Measurements from ENCODE around the gene MTFR1L.

MTFR1L gene

DNA sequence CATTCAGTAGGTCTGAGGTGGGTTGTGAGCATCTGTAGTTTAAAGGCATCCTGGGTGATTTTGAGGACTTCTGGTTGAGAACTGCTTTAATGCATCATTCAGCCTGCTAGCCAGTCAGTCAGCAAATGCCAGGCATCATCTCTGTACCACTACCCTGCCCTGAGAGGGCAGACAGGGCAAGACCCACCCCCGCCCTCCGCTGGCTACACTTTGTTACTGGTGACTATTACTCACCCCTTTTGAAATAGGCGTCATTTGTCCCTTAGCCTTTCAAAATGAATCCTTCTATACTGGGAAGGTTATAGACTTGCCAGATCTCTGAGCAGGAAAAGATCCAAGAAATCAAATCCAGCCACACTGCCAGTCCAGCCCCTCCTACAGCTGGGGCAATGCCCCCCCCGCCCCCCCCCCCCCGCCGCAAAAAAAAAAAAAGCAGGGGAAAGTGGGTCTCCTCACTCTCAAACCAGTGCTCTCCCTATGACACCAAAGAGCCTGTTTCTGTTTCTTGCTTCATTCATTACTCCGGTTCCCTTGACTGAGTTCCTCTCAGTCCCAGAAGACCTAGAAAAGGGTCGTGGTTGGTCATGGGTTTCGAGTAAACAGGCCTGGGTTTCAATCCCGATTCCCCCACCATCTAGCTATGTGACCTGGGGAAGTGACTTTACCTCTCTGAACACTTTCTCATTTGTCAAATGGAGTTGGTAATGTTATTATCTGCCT lies 15.3 kb upstream of the MTFR1L start:
- TF ChIP-seq FOXK2 (IDR thresholded peaks at IDR 0.05) = no peak
- no peak for TF ChIP-seq FOXA1 (IDR thresholded peaks at IDR 0.05)
- no peak for TF ChIP-seq ARNT (IDR thresholded peaks at IDR 0.05)
- no peak for TF ChIP-seq SP1 (IDR thresholded peaks at IDR 0.05)
- no peak for TF ChIP-seq NFRKB (IDR thresholded peaks at IDR 0.05)
- TF ChIP-seq LEF1 (IDR thresholded peaks at IDR 0.05; ENCODE audit: borderline replicate concordance) = no peak
- TF ChIP-seq HDGF (IDR thresholded peaks at IDR 0.05; ENCODE audit: borderline replicate concordance) = no peak
- no peak for TF ChIP-seq SUZ12 (IDR thresholded peaks at IDR 0.05)
- ChIA-PET CTCF (no interaction called here), POLR2A (no interaction called here)
- no peak for DNase-seq (ENCODE audit: extremely low spot score)

DNA sequence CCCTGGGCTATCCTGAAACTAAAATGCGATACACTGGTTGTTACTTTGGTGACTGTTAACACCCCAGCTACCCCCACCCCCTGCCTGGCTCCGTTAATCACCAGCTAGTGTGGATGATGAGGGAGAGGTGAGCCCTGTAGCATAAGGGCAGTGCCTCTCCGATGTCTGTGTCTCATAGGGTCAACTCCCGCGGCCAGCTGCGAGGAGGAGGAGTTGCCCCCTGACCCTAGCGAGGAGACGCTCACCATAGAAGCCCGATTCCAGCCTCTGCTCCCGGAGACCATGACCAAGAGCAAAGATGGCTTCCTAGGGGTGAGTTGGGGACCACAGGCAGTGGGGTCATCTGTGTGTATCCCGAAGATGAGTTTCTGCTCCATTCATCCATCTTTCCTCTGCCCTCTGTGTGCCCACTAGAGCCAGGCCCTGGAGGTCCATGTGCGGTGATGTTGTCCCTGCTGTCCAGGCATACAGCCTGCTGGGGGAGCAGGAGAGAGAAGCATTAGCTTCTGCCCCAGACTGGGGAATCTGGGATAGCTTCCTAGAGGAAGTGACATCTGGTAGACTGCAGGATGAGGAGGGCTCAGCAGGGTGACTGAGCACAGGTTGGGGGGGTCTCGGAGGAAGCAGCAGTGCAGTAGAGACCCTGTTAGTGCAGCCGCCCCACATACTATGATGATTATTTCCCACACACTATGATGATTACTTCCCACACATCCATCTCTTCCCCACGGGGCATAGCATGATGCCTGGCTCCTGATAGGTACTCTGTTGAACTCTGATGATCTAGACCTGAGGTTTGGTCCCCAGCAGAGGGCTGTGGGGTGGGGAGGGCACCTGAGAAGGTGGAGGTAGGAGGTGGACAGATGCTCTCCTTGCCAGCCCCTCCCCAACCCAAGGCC lies 14.5 kb upstream of the MTFR1L start:
- no peak for TF ChIP-seq NFRKB (IDR thresholded peaks at IDR 0.05)
- ChIA-PET POLR2A (no interaction called here), CTCF (no interaction called here)
- DNase-seq (ENCODE audit: extremely low spot score) = no peak

DNA sequence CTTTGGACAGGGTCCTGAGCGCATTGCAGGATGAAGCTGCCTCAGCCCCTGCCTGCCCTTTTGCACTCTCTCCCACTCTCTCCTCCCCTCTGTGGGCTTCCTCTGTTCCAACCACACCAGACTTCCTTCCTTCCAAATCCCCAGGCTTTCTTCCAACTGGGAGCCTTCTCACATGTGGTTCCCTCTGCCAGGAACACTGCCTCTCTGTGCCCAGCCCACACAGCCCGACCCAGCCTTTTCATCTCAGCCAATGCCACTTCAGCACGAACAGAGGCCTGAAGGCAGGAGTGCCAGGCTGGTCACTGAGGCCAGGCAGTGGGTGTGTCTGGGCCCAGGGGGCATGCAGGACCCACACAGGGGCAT lies 13.9 kb upstream of the MTFR1L start:
- ChIA-PET CTCF (no interaction called here), POLR2A (no interaction called here)
- no peak for DNase-seq (ENCODE audit: extremely low spot score)
- no peak for TF ChIP-seq ARNT (IDR thresholded peaks at IDR 0.05)
- no peak for TF ChIP-seq FOXA1 (IDR thresholded peaks at IDR 0.05)
- no peak for TF ChIP-seq ZNF384 (IDR thresholded peaks at IDR 0.05)
- no peak for TF ChIP-seq SP1 (IDR thresholded peaks at IDR 0.05)
- no peak for TF ChIP-seq SUZ12 (IDR thresholded peaks at IDR 0.05)
- TF ChIP-seq BHLHE40 (IDR thresholded peaks at IDR 0.05; ENCODE audit: borderline replicate concordance) = no peak
- no peak for TF ChIP-seq FOXM1 (IDR thresholded peaks at IDR 0.05; ENCODE audit: borderline replicate concordance)
- no peak for TF ChIP-seq HDGF (IDR thresholded peaks at IDR 0.05; ENCODE audit: borderline replicate concordance)
- TF ChIP-seq LEF1 (IDR thresholded peaks at IDR 0.05; ENCODE audit: borderline replicate concordance) = no peak
- no peak for TF ChIP-seq ELF4 (IDR thresholded peaks at IDR 0.05)
- TF ChIP-seq TARDBP (IDR thresholded peaks at IDR 0.05) = no peak
- no peak for TF ChIP-seq L3MBTL2 (conservative IDR thresholded peaks at IDR 0.05)
- no peak for TF ChIP-seq CTBP1 (IDR thresholded peaks at IDR 0.05; ENCODE audit: borderline replicate concordance)
- no peak for TF ChIP-seq NFRKB (IDR thresholded peaks at IDR 0.05)
- TF ChIP-seq, protein P1, sequence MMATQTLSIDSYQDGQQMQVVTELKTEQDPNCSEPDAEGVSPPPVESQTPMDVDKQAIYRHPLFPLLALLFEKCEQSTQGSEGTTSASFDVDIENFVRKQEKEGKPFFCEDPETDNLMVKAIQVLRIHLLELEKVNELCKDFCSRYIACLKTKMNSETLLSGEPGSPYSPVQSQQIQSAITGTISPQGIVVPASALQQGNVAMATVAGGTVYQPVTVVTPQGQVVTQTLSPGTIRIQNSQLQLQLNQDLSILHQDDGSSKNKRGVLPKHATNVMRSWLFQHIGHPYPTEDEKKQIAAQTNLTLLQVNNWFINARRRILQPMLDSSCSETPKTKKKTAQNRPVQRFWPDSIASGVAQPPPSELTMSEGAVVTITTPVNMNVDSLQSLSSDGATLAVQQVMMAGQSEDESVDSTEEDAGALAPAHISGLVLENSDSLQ (IDR thresholded peaks at IDR 0.05) = no peak
- no peak for TF ChIP-seq FOXK2 (IDR thresholded peaks at IDR 0.05)

DNA sequence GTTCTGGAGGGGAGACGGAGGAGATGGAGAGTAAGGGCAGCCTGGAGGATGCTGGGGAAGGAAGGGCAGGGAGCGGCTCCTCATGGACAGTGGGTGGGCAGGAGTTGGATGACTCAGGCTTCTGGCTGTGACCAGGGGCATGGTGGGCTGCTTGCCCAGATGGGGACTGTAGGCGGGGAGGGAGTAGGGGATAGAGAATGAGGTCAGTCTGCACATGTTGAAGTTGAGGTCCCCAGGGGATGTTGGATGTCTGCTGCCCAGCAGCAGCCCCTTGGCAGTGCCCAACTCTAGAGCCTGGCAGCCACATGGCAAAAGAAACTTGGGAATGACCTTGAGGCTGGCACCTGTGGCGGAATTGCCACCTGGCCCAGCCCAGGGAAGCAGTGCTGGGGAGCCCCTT lies 13.3 kb upstream of the MTFR1L start:
- ChIA-PET CTCF (interaction anchor here (1.6 kb wide), 1 partner anchor 12 kb away, joined by 4 read pairs; no protein-coding TSS in a partner anchor), POLR2A (no interaction called here)
- no peak for TF ChIP-seq SUZ12 (IDR thresholded peaks at IDR 0.05)
- TF ChIP-seq LEF1 (IDR thresholded peaks at IDR 0.05; ENCODE audit: borderline replicate concordance) = no peak
- TF ChIP-seq FOXA1 (IDR thresholded peaks at IDR 0.05) = no peak
- no peak for TF ChIP-seq L3MBTL2 (conservative IDR thresholded peaks at IDR 0.05)
- TF ChIP-seq HDGF (IDR thresholded peaks at IDR 0.05; ENCODE audit: borderline replicate concordance) = no peak
- TF ChIP-seq BHLHE40 (IDR thresholded peaks at IDR 0.05; ENCODE audit: borderline replicate concordance) = no peak
- no peak for TF ChIP-seq FOXK2 (IDR thresholded peaks at IDR 0.05)
- no peak for TF ChIP-seq NFRKB (IDR thresholded peaks at IDR 0.05)
- TF ChIP-seq ZNF384 (IDR thresholded peaks at IDR 0.05) = no peak
- no peak for DNase-seq (ENCODE audit: extremely low spot score)

DNA sequence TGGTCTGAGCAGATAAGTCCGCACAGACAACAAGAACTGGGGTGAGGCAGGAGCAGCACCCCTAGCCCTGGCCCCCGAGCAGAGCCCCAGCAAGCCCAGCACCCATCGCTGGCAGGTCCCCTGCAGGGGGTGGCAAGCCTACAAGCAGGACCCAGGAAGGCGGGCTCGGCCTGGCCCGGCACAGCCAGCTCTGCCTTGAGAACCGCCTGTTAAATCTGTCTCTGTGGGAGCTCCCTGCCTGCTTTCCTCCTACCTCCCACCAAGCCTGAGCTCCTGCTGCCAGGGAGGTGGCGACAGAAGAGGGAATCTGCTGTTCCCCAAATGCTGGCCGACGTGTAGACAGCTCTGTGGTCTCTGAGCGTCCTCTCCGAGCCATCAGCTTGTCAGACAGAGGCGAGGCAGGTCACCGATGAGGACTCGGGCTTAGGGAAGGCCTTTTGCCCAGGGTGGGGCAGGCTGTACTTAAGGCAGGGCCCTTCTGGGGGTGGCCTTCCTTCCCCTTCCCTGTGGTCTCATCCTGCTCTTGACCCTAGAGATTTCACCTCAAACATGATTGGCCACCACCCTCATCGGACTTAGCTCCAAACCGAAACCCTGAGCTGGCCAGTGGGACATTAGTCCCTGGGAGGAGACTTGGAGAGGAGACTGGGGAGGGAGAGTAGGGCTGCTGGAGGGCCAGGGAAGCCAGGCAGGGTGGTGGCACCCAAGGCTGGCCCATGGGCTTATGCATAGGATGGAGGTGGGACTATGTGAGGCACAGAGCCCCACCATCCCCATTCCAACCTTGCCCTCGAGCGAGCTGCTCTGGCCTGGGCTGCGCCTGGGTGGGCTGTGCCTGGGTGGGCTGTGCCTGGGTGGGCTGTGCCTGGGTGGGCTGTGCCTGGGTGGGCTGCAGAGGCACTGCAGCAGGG lies 12.0 kb upstream of the MTFR1L start:
- POLR2A ChIA-PET = no interaction called here
- DNase-seq (ENCODE audit: extremely low spot score) = no peak
- no peak for TF ChIP-seq ZNF384 (IDR thresholded peaks at IDR 0.05)
- TF ChIP-seq BHLHE40 (IDR thresholded peaks at IDR 0.05; ENCODE audit: borderline replicate concordance) = no peak
- TF ChIP-seq TARDBP (IDR thresholded peaks at IDR 0.05) = no peak
- no peak for TF ChIP-seq ELF4 (IDR thresholded peaks at IDR 0.05)
- TF ChIP-seq FOXA1 (IDR thresholded peaks at IDR 0.05) = no peak
- TF ChIP-seq HDGF (IDR thresholded peaks at IDR 0.05; ENCODE audit: borderline replicate concordance) = no peak
- no peak for TF ChIP-seq NFRKB (IDR thresholded peaks at IDR 0.05)
- TF ChIP-seq SUZ12 (IDR thresholded peaks at IDR 0.05) = no peak
- no peak for TF ChIP-seq CTBP1 (IDR thresholded peaks at IDR 0.05; ENCODE audit: borderline replicate concordance)
- TF ChIP-seq FOXK2 (IDR thresholded peaks at IDR 0.05) = no peak
- no peak for TF ChIP-seq L3MBTL2 (conservative IDR thresholded peaks at IDR 0.05)
- TF ChIP-seq LEF1 (IDR thresholded peaks at IDR 0.05; ENCODE audit: borderline replicate concordance) = no peak
- TF ChIP-seq, protein P1 (IDR thresholded peaks at IDR 0.05) = no peak
- no peak for TF ChIP-seq ARNT (IDR thresholded peaks at IDR 0.05)
- TF ChIP-seq FOXM1 (IDR thresholded peaks at IDR 0.05; ENCODE audit: borderline replicate concordance) = no peak
- no peak for TF ChIP-seq SP1 (IDR thresholded peaks at IDR 0.05)
- CTCF ChIA-PET = interaction anchor here (1.0 to 1.6 kb wide), 3 partner anchors 11 to 199 kb away, joined by 3 to 4 read pairs (median 4); no protein-coding TSS in a partner anchor

All from HEK293T (cell line).